Measurements from ENCODE around the gene PGM2L1. TPM values are rescaled to one million over a fixed set of nuclear protein-coding genes. Genes with fewer than 3 reads are reported as not detected.

The PGM2L1 gene
- total and polyA plus RNA-seq, 2 of the 13 experiments (the other 11 are each of a cell fraction or from before 2014, with no cell fraction given) = 0.57 to 1.2 TPM

DNA sequence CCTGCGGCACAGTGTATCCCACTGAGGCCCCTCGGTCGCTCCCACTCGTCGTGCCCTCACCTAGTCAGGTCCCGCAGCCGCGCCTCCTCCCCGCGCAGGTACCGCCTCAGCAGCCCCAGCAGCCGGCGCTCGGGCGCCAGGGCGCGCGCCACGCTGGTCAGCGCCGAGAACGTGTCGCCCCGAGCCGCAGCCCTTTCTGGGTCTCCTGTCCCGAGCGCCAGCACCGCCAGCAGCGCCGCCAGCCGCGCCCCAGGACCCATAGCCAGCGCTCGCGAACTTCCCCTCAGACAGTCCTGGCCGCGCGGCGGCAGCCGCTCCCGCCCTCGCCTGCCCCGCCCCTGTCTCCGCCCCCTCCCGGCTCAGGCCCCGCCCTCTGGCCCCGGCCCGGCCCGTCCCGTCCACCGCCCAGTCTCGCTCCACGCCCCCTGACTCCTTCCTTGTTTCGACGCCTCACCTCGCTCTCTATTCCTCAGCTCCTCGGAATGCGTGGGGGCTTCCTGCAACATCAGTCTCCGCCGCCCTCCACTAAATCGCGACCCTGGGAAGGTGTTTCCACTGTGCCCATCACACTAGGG lies 86.8 kb downstream of the PGM2L1 start, which contains the start of gene P4HA3 (continued):
- TF ChIP-seq, protein P1, sequence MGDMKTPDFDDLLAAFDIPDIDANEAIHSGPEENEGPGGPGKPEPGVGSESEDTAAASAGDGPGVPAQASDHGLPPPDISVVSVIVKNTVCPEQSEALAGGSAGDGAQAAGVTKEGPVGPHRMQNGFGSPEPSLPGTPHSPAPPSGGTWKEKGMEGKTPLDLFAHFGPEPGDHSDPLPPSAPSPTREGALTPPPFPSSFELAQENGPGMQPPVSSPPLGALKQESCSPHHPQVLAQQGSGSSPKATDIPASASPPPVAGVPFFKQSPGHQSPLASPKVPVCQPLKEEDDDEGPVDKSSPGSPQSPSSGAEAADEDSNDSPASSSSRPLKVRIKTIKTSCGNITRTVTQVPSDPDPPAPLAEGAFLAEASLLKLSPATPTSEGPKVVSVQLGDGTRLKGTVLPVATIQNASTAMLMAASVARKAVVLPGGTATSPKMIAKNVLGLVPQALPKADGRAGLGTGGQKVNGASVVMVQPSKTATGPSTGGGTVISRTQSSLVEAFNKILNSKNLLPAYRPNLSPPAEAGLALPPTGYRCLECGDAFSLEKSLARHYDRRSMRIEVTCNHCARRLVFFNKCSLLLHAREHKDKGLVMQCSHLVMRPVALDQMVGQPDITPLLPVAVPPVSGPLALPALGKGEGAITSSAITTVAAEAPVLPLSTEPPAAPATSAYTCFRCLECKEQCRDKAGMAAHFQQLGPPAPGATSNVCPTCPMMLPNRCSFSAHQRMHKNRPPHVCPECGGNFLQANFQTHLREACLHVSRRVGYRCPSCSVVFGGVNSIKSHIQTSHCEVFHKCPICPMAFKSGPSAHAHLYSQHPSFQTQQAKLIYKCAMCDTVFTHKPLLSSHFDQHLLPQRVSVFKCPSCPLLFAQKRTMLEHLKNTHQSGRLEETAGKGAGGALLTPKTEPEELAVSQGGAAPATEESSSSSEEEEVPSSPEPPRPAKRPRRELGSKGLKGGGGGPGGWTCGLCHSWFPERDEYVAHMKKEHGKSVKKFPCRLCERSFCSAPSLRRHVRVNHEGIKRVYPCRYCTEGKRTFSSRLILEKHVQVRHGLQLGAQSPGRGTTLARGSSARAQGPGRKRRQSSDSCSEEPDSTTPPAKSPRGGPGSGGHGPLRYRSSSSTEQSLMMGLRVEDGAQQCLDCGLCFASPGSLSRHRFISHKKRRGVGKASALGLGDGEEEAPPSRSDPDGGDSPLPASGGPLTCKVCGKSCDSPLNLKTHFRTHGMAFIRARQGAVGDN (CRISPR knock-in tag; IDR thresholded peaks at IDR 0.05) = peak; percentile 51
- TF ChIP-seq KLF13 (CRISPR knock-in tag; IDR thresholded peaks at IDR 0.05) = no peak
- TF ChIP-seq, protein P2, sequence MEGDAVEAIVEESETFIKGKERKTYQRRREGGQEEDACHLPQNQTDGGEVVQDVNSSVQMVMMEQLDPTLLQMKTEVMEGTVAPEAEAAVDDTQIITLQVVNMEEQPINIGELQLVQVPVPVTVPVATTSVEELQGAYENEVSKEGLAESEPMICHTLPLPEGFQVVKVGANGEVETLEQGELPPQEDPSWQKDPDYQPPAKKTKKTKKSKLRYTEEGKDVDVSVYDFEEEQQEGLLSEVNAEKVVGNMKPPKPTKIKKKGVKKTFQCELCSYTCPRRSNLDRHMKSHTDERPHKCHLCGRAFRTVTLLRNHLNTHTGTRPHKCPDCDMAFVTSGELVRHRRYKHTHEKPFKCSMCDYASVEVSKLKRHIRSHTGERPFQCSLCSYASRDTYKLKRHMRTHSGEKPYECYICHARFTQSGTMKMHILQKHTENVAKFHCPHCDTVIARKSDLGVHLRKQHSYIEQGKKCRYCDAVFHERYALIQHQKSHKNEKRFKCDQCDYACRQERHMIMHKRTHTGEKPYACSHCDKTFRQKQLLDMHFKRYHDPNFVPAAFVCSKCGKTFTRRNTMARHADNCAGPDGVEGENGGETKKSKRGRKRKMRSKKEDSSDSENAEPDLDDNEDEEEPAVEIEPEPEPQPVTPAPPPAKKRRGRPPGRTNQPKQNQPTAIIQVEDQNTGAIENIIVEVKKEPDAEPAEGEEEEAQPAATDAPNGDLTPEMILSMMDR (CRISPR knock-in tag; IDR thresholded peaks at IDR 0.05) = 0 out of 2 replicates have a peak, but pooled peaks have one; percentile 15
- TF ChIP-seq, protein P3, sequence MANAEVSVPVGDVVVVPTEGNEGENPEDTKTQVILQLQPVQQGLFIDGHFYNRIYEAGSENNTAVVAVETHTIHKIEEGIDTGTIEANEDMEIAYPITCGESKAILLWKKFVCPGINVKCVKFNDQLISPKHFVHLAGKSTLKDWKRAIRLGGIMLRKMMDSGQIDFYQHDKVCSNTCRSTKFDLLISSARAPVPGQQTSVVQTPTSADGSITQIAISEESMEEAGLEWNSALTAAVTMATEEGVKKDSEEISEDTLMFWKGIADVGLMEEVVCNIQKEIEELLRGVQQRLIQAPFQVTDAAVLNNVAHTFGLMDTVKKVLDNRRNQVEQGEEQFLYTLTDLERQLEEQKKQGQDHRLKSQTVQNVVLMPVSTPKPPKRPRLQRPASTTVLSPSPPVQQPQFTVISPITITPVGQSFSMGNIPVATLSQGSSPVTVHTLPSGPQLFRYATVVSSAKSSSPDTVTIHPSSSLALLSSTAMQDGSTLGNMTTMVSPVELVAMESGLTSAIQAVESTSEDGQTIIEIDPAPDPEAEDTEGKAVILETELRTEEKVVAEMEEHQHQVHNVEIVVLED (CRISPR knock-in tag; IDR thresholded peaks at IDR 0.05; ENCODE audit: borderline replicate concordance) = no peak
